ENCODE results near the gene NPIPB8. TPM values are rescaled to one million over a fixed set of nuclear protein-coding genes. Genes with fewer than 3 reads are reported as not detected.
"Not testable (repeated sequence)": the region's sequence is repeated elsewhere in the genome, so short reads cannot be mapped to it uniquely, and the experiment has no call there.

Gene NPIPB8
- total and polyA plus RNA-seq, 11 donors, result 0.10 to 1.0 TPM; not detected in 9

- Histone ChIP-seq H3K27ac (no peak overlapping the region), H3K4me3 (peak overlapping the region in 4 of 12 donors; percentile 18 to 38 (median 32)), H3K36me3 (peaks cover 0 to 14% (median under 1%) of the 10 kb centered on the region in 9 donors), H3K9me3 (no peaks in the 10 kb centered on the region), H3K4me1 (peaks cover 0 to 19% (median 4%) of the 10 kb centered on the region in 12 donors), H3K27me3 (no peaks in the 10 kb centered on the region)
- TF ChIP-seq CTCF (IDR thresholded peaks at IDR 0.05), result no peak
- TF ChIP-seq POLR2A (IDR thresholded peaks at IDR 0.05), result no peak
- intact Hi-C loops (cut with DNase I), result no loop called here
- DNase-seq (no peak), ATAC-seq (no peak)
- 63 to 79% (median 67%) methylated on average over 3 to 8 of the region's 8 CpGs for WGBS, 4 donors
Measured at GRCh38 chr16:28596115-28596630, 41.7 kb upstream of the NPIPB8 start.

GRCh38 chr16:28596840-28597691, 40.8 kb upstream of the NPIPB8 start, which contains the start of gene SULT1A2:
SULT1A2 (minus strand) TSS chr16:28597050; CDS start chr16:28595930, 1,120 bp downstream.
- peak within 1 kb of the TSS in 6 of 12 donors; percentile 18 to 38 (median 28) for H3K4me3 ChIP-seq
- TF ChIP-seq POLR2A (IDR thresholded peaks at IDR 0.05), result no peak
- no peak for TF ChIP-seq CTCF (IDR thresholded peaks at IDR 0.05)

GRCh38 chr16:28597692-28598261, 40.1 kb upstream of the NPIPB8 start:
- no peak for TF ChIP-seq POLR2A (IDR thresholded peaks at IDR 0.05)
- TF ChIP-seq CTCF (IDR thresholded peaks at IDR 0.05), result no peak
- peaks cover 0 to 11% (median 0%) of the 10 kb centered on the region in 9 donors for H3K27me3 ChIP-seq
- H3K4me3 ChIP-seq, result no peak overlapping the region
- no peaks in the 10 kb centered on the region for H3K9me3 ChIP-seq
- no peak overlapping the region for H3K27ac ChIP-seq
- 76 to 84% (median 82%) methylated on average over 9 of the region's 9 CpGs for WGBS, 4 donors
- H3K36me3 ChIP-seq, result peaks cover 0 to 3% (median 0%) of the 10 kb centered on the region in 9 donors
- no peak for DNase-seq
- ATAC-seq, result no peak
- intact Hi-C loops (cut with DNase I), result no loop called here
- H3K4me1 ChIP-seq, result peaks cover 0 to 19% (median 4%) of the 10 kb centered on the region in 12 donors

More at GRCh38 chr16:28596840-28597691, 40.8 kb upstream of the NPIPB8 start, which contains the start of gene SULT1A2:
- peaks cover 0 to 19% (median 4%) of the 10 kb centered on the region in 12 donors for H3K4me1 ChIP-seq
- H3K27me3 ChIP-seq, result peaks cover 0 to 7% (median 0%) of the 10 kb centered on the region in 9 donors
- H3K36me3 ChIP-seq, result peaks cover 0 to 8% (median 0%) of the 10 kb centered on the region in 9 donors
- H3K27ac ChIP-seq, result no peak within 1 kb of the TSS
- intact Hi-C loops (cut with DNase I), result no loop called here
- WGBS, 4 donors, result 13 to 28% (median 18%) methylated on average over 11 of the region's 11 CpGs
- ATAC-seq, result peak in 3 of 4 donors; percentile 44 to 58 (median 52)
- no peak for DNase-seq
- no peaks in the 10 kb centered on the region for H3K9me3 ChIP-seq

- H3K27ac ChIP-seq, DNase-seq, H3K9me3 ChIP-seq, H3K36me3 ChIP-seq, H3K4me3 ChIP-seq: not testable (repeated sequence)
- peaks cover 0 to 23% (median 4%) of the 10 kb centered on the region in 12 donors for H3K4me1 ChIP-seq
- ATAC-seq, result peak in 3 of 4 donors; percentile 6 to 47 (median 28)
- H3K27me3 ChIP-seq, result peaks cover 0 to 11% (median 0%) of the 10 kb centered on the region in 9 donors
- intact Hi-C loops (cut with DNase I), result loop anchor here in 2 of 10 donors (10.0 kb wide), 4 partner anchors 45 to 285 kb away; partner anchors contain the start of genes APOBR (in 1 of the 2), CLN3 (in 1 of the 2) and SGF29 (in 1 of the 2)
- WGBS, 4 donors, result no CpG with 5 or more reads among the region's 17 CpGs
Measured at GRCh38 chr16:28599377-28600285, 38.2 kb upstream of the NPIPB8 start.

- peak in 1 of 4 donors; percentile 4 for ATAC-seq
- not testable (repeated sequence) for H3K9me3 ChIP-seq, H3K27ac ChIP-seq, DNase-seq, H3K4me3 ChIP-seq
- Histone ChIP-seq H3K4me1 (peaks cover 0 to 22% (median 4%) of the 10 kb centered on the region in 12 donors), H3K36me3 (peaks cover 0 to 12% (median 0%) of the 10 kb centered on the region in 9 donors), H3K27me3 (peaks cover 0 to 11% (median 0%) of the 10 kb centered on the region in 9 donors)
- intact Hi-C loops (cut with DNase I), result loop anchor here in 2 of 10 donors (10.0 kb wide), 4 partner anchors 46 to 286 kb away; partner anchors contain the start of genes APOBR (in 1 of the 2), CLN3 (in 1 of the 2) and SGF29 (in 1 of the 2)
- 35 to 61% (median 55%) methylated on average over 10 to 13 of the region's 20 CpGs for WGBS, 4 donors
Measured at GRCh38 chr16:28600965-28601364, 36.9 kb upstream of the NPIPB8 start.

- intact Hi-C loops (cut with DNase I), result loop anchor here in 2 of 10 donors (10.0 kb wide), 4 partner anchors 47 to 287 kb away; partner anchors contain the start of genes APOBR (in 1 of the 2), CLN3 (in 1 of the 2) and SGF29 (in 1 of the 2)
- Histone ChIP-seq H3K27me3 (peaks cover 0 to 11% (median 0%) of the 10 kb centered on the region in 9 donors), H3K36me3 (peaks cover 0 to 12% (median 0%) of the 10 kb centered on the region in 9 donors), H3K4me1 (peaks cover 0 to 16% (median under 1%) of the 10 kb centered on the region in 12 donors)
- H3K4me3 ChIP-seq, H3K27ac ChIP-seq, DNase-seq, ATAC-seq, H3K9me3 ChIP-seq: not testable (repeated sequence)
- 91 to 96% (median 93%) methylated on average over 11 to 13 of the region's 13 CpGs for WGBS, 4 donors
Measured at GRCh38 chr16:28601589-28601988, 36.3 kb upstream of the NPIPB8 start.

Data from heart left ventricle (tissue), 16 donors.